ENCODE data around the gene PRKN.

Gene PRKN

GRCh38 chr6:161415302-161415855, 1312.2 kb downstream of the PRKN start:
- ATAC-seq (ENCODE audit: low read depth), result no peak

GRCh38 chr6:161414707-161415106, 1312.9 kb downstream of the PRKN start:
- Mint-ChIP-seq H3K4me1 (no peaks in the 10 kb centered on the region), H3K36me3 (no peaks in the 10 kb centered on the region), H3K9me3 (no peaks in the 10 kb centered on the region), H3K27me3 (peaks cover 6% of the 10 kb centered on the region), H3K27ac (no peak overlapping the region), H3K4me3 (no peak overlapping the region)
- DNase-seq (ENCODE audit: low spot score in 2 of 2), result no peak
- no peak for ATAC-seq (ENCODE audit: low read depth)

More at GRCh38 chr6:161415302-161415855, 1312.2 kb downstream of the PRKN start:
- DNase-seq (ENCODE audit: low spot score in 2 of 2), result no peak
- Mint-ChIP-seq H3K36me3 (no peaks in the 10 kb centered on the region), H3K4me1 (no peaks in the 10 kb centered on the region), H3K27ac (no peak overlapping the region), H3K9me3 (no peaks in the 10 kb centered on the region), H3K27me3 (peaks cover 6% of the 10 kb centered on the region), H3K4me3 (no peak overlapping the region)

- Mint-ChIP-seq H3K9me3 (no peaks in the 10 kb centered on the region), H3K4me3 (no peak overlapping the region), H3K27ac (no peak overlapping the region), H3K4me1 (no peaks in the 10 kb centered on the region), H3K27me3 (peaks cover 4% of the 10 kb centered on the region), H3K36me3 (no peaks in the 10 kb centered on the region)
- DNase-seq (ENCODE audit: low spot score in 2 of 2) (no peak), ATAC-seq (ENCODE audit: low read depth) (no peak)
Measured at GRCh38 chr6:161414180-161414579, 1313.4 kb downstream of the PRKN start.

GRCh38 chr6:161413355-161413771, 1314.2 kb downstream of the PRKN start:
- Mint-ChIP-seq H3K36me3 (no peaks in the 10 kb centered on the region), H3K27me3 (peaks cover 4% of the 10 kb centered on the region), H3K4me1 (no peaks in the 10 kb centered on the region), H3K9me3 (no peaks in the 10 kb centered on the region), H3K27ac (no peak overlapping the region), H3K4me3 (no peak overlapping the region)
- DNase-seq (ENCODE audit: low spot score in 2 of 2) (no peak), ATAC-seq (ENCODE audit: low read depth) (no peak)

- no peak overlapping the region for H3K27ac Mint-ChIP-seq
- H3K4me3 Mint-ChIP-seq, result no peak overlapping the region
- H3K27me3 Mint-ChIP-seq, result peaks cover 4% of the 10 kb centered on the region
- H3K9me3 Mint-ChIP-seq, result no peaks in the 10 kb centered on the region
- no peaks in the 10 kb centered on the region for H3K4me1 Mint-ChIP-seq
- ATAC-seq (ENCODE audit: low read depth), result no peak
- no peaks in the 10 kb centered on the region for H3K36me3 Mint-ChIP-seq
- no peak for DNase-seq (ENCODE audit: low spot score in 2 of 2)
Measured at GRCh38 chr6:161412795-161413194, 1314.8 kb downstream of the PRKN start.

- DNase-seq (ENCODE audit: low spot score in 2 of 2), result no peak
- Mint-ChIP-seq H3K9me3 (no peaks in the 10 kb centered on the region), H3K36me3 (no peaks in the 10 kb centered on the region), H3K4me3 (no peak overlapping the region), H3K27me3 (peaks cover 2% of the 10 kb centered on the region), H3K27ac (no peak overlapping the region), H3K4me1 (no peaks in the 10 kb centered on the region)
- no peak for ATAC-seq (ENCODE audit: low read depth)
Measured at GRCh38 chr6:161411265-161411944, 1316.2 kb downstream of the PRKN start.

GRCh38 chr6:161410736-161411135, 1316.8 kb downstream of the PRKN start:
- no peak for ATAC-seq (ENCODE audit: low read depth)
- Mint-ChIP-seq H3K36me3 (no peaks in the 10 kb centered on the region), H3K4me1 (no peaks in the 10 kb centered on the region), H3K27me3 (no peaks in the 10 kb centered on the region), H3K4me3 (no peak overlapping the region), H3K9me3 (no peaks in the 10 kb centered on the region), H3K27ac (no peak overlapping the region)
- DNase-seq (ENCODE audit: low spot score in 2 of 2), result no peak

- Mint-ChIP-seq H3K27me3 (no peaks in the 10 kb centered on the region), H3K9me3 (no peaks in the 10 kb centered on the region), H3K27ac (no peak overlapping the region), H3K4me1 (no peaks in the 10 kb centered on the region), H3K4me3 (no peak overlapping the region), H3K36me3 (no peaks in the 10 kb centered on the region)
- no peak for ATAC-seq (ENCODE audit: low read depth)
- DNase-seq (ENCODE audit: low spot score in 2 of 2), result no peak
Measured at GRCh38 chr6:161410076-161410475, 1317.5 kb downstream of the PRKN start.

GRCh38 chr6:161409353-161409752, 1318.2 kb downstream of the PRKN start:
- no peaks in the 10 kb centered on the region for H3K4me1 Mint-ChIP-seq
- ATAC-seq (ENCODE audit: low read depth) (no peak), DNase-seq (ENCODE audit: low spot score in 2 of 2) (no peak)
- H3K4me3 Mint-ChIP-seq, result no peak overlapping the region
- no peaks in the 10 kb centered on the region for H3K9me3 Mint-ChIP-seq
- no peak overlapping the region for H3K27ac Mint-ChIP-seq
- no peaks in the 10 kb centered on the region for H3K27me3 Mint-ChIP-seq
- H3K36me3 Mint-ChIP-seq, result no peaks in the 10 kb centered on the region

- H3K4me1 Mint-ChIP-seq, result no peaks in the 10 kb centered on the region
- DNase-seq (ENCODE audit: low spot score in 2 of 2) (no peak), ATAC-seq (ENCODE audit: low read depth) (no peak)
- no peaks in the 10 kb centered on the region for H3K27me3 Mint-ChIP-seq
- H3K27ac Mint-ChIP-seq, result no peak overlapping the region
- H3K9me3 Mint-ChIP-seq, result no peaks in the 10 kb centered on the region
- no peaks in the 10 kb centered on the region for H3K36me3 Mint-ChIP-seq
- H3K4me3 Mint-ChIP-seq, result no peak overlapping the region
Measured at GRCh38 chr6:161408041-161408440, 1319.5 kb downstream of the PRKN start.

GRCh38 chr6:161407581-161407980, 1320.0 kb downstream of the PRKN start:
- no peaks in the 10 kb centered on the region for H3K27me3 Mint-ChIP-seq
- no peaks in the 10 kb centered on the region for H3K4me1 Mint-ChIP-seq
- H3K9me3 Mint-ChIP-seq, result no peaks in the 10 kb centered on the region
- no peak overlapping the region for H3K27ac Mint-ChIP-seq
- H3K36me3 Mint-ChIP-seq, result no peaks in the 10 kb centered on the region
- ATAC-seq (ENCODE audit: low read depth) (no peak), DNase-seq (ENCODE audit: low spot score in 2 of 2) (no peak)
- H3K4me3 Mint-ChIP-seq, result no peak overlapping the region

GRCh38 chr6:161407115-161407514, 1320.5 kb downstream of the PRKN start:
- no peaks in the 10 kb centered on the region for H3K27me3 Mint-ChIP-seq
- H3K4me3 Mint-ChIP-seq, result no peak overlapping the region
- H3K27ac Mint-ChIP-seq, result no peak overlapping the region
- ATAC-seq (ENCODE audit: low read depth), result no peak
- no peaks in the 10 kb centered on the region for H3K9me3 Mint-ChIP-seq
- no peaks in the 10 kb centered on the region for H3K4me1 Mint-ChIP-seq
- DNase-seq (ENCODE audit: low spot score in 2 of 2), result no peak
- no peaks in the 10 kb centered on the region for H3K36me3 Mint-ChIP-seq

- H3K36me3 Mint-ChIP-seq, result no peaks in the 10 kb centered on the region
- DNase-seq (ENCODE audit: low spot score in 2 of 2) (no peak), ATAC-seq (ENCODE audit: low read depth) (no peak)
- H3K9me3 Mint-ChIP-seq, result no peaks in the 10 kb centered on the region
- no peak overlapping the region for H3K27ac Mint-ChIP-seq
- H3K27me3 Mint-ChIP-seq, result no peaks in the 10 kb centered on the region
- H3K4me3 Mint-ChIP-seq, result no peak overlapping the region
- no peaks in the 10 kb centered on the region for H3K4me1 Mint-ChIP-seq
Measured at GRCh38 chr6:161406646-161407045, 1320.9 kb downstream of the PRKN start.

GRCh38 chr6:161405418-161405817, 1322.1 kb downstream of the PRKN start:
- Mint-ChIP-seq H3K4me1 (no peaks in the 10 kb centered on the region), H3K9me3 (no peaks in the 10 kb centered on the region)
- no peak for DNase-seq (ENCODE audit: low spot score in 2 of 2)

GRCh38 chr6:161403717-161404116, 1323.8 kb downstream of the PRKN start:
- peaks cover 3% of the 10 kb centered on the region for H3K27me3 Mint-ChIP-seq
- H3K4me1 Mint-ChIP-seq, result no peaks in the 10 kb centered on the region
- no peak for DNase-seq (ENCODE audit: low spot score in 2 of 2)
- no peak for ATAC-seq (ENCODE audit: low read depth)
- H3K9me3 Mint-ChIP-seq, result peaks cover 3% of the 10 kb centered on the region
- H3K36me3 Mint-ChIP-seq, result peaks cover 2% of the 10 kb centered on the region
- no peak overlapping the region for H3K27ac Mint-ChIP-seq
- no peak overlapping the region for H3K4me3 Mint-ChIP-seq

More at GRCh38 chr6:161405418-161405817, 1322.1 kb downstream of the PRKN start:
- Mint-ChIP-seq H3K27me3 (no peaks in the 10 kb centered on the region), H3K36me3 (no peaks in the 10 kb centered on the region), H3K27ac (no peak overlapping the region), H3K4me3 (no peak overlapping the region)
- no peak for ATAC-seq (ENCODE audit: low read depth)

Measured in memory B cell (primary cell).